Fibroblast of mammary gland (primary cell): ENCODE measurements around the gene GPX3.

Experiments used
- DNase-seq: peaks from one replicate; pipeline ENCODE4 v3.0.0-alpha.2; 2010; ENCODE audit warnings: low read depth
- H3K4me3 ChIP-seq: 2 replicates; pipeline ENCODE4 v1.5.1; 2011; ENCODE audit warnings: low read depth, mild to moderate bottlenecking, low read length, moderate library complexity; ENCODE audit not compliant: control insufficient read depth
- CTCF ChIP-seq: conservative IDR thresholded peaks from 2 replicates; pipeline ENCODE4 v1.5.1; 2011; ENCODE audit warnings: low read depth, low read length, inconsistent platforms; ENCODE audit not compliant: control insufficient read depth, insufficient read depth

Gene GPX3

DNA sequence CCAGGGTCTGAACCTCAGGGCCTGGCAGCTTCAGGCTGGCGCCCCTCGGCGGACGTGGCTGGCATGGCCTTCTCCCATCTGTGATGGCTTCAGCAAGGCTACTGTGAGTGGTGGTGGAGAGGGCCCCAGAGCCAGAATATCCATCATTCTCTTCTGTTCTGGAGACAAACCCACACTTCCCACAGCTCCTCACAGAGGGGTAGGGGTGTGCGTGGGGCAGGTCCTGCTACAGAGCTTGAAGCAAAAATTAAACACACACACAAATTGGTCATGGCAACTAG is 9.6 kb downstream of the GPX3 start:
- no peak overlapping the region for H3K4me3 ChIP-seq
- TF ChIP-seq CTCF, result no peak
- no peak for DNase-seq

- no peak for TF ChIP-seq CTCF
- H3K4me3 ChIP-seq, result no peak overlapping the region
- DNase-seq, result no peak
Measured at GRCh38 chr5:151030379-151030778, 10.0 kb downstream of the GPX3 start.

- TF ChIP-seq CTCF, result no peak
- DNase-seq, result no peak
- no peak overlapping the region for H3K4me3 ChIP-seq
Measured at GRCh38 chr5:151031554-151031953, 11.2 kb downstream of the GPX3 start.

GRCh38 chr5:151033217-151033934 is 13.0 kb downstream of the GPX3 start:
- no peak for DNase-seq
- no peak overlapping the region for H3K4me3 ChIP-seq
- TF ChIP-seq CTCF, result no peak

DNA sequence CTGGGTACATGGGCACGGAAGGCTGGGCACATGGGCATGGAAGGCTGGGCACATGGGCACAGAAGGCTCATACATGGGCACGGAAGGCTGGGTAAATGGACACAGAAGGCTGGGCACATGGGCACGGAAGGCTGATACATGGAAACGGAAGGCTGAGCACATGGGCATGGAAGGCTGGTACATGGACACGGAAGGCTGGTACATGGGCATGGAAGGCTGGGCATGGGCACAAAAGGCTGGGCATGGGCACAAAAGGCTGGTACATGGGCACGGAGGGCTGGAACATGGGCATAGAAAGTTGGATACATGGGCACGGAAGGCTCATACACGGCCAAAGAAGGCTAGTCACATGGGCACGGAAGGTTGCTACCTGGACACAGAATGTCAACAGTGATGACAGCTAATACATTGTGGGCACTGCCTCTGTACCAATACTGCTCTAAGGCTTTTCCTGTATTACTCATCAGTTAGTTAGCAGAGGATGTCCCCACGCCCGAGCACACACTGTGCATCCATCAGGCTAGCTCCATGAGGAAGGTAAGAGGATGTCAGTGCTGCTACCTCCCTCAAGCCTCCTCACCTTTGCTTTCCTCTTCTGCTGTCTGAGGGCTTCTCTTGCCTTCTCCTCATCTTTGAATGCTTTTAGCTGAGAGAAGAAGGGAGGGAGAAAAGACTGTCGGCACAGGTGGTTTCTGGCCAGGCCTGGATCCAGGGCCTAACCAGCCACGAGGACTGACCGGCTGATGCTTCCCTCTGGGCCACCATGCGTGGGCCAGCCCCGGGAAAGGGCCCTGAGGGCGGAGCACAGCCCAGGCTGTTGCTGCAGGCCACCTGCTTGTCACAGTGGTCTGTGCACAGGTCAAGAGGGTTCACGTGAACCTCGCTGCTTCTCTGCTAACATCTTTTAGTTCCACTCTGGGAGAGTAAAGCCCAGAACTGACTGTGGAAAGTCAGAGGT is 14.3 kb downstream of the GPX3 start:
- H3K4me3 ChIP-seq, result no peak overlapping the region
- no peak for DNase-seq
- TF ChIP-seq CTCF, result no peak

DNA sequence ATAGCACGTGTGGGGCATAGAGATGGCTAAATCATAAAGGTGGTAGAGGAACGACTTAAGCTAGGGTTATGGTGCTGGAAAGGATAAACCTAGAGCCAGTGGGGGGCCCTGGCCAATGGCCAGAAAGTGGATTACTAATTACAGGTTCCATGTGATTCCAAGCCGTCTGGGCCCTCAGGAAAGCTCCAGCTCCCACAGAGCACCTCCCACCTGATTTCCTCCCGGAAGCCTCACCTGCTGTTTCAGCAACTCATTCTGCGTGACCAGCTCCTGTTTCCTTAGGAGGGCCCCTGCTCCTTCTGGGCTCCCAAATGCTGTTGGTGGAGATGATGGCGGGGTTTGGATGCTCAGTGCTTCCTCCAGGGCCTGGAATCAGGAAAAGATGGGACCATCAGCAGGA is 16.2 kb downstream of the GPX3 start:
- no peak for TF ChIP-seq CTCF
- no peak overlapping the region for H3K4me3 ChIP-seq
- no peak for DNase-seq
